Right renal pelvis (tissue), 4 donors: ENCODE results near the gene PEMT. TPM values are rescaled to one million over a fixed set of nuclear protein-coding genes. Genes with fewer than 3 reads are reported as not detected.

Experiments
- DNase-seq, 4 donors: peaks; one replicate each; pipeline ENCODE4 v3.0.0-alpha.2; 2013; ENCODE audit warnings: low read depth in 4 of 4, low spot score in 3 of 4, missing footprints in 1 of 4
- polyA plus RNA-seq, 4 donors: library from polyadenylated mRNA; unstranded; fragments of 120-200 nt; gene quantifications; one replicate each; pipeline ENCODE4 v1.2.1, GENCODE V29; 2013; ENCODE audit not compliant: insufficient read length in 4 of 4

The PEMT gene
- polyA plus RNA-seq, 4 donors: 30.5 to 38.0 (median 32.5) TPM

- DNase-seq: no peak
These were observed 14.2 kb upstream of the PEMT start for GRCh38 chr17:17605729-17606088.

GRCh38 chr17:17605083-17605728 lies 13.7 kb upstream of the PEMT start:
- DNase-seq: no peak

GRCh38 chr17:17603895-17604225 lies 12.4 kb upstream of the PEMT start:
- DNase-seq: no peak

- DNase-seq: no peak
These were observed 11.8 kb upstream of the PEMT start for GRCh38 chr17:17603178-17603894.

GRCh38 chr17:17599965-17600364 lies 8.5 kb upstream of the PEMT start:
- no peak for DNase-seq

GRCh38 chr17:17598003-17598402 lies 6.5 kb upstream of the PEMT start:
- DNase-seq: no peak

DNA sequence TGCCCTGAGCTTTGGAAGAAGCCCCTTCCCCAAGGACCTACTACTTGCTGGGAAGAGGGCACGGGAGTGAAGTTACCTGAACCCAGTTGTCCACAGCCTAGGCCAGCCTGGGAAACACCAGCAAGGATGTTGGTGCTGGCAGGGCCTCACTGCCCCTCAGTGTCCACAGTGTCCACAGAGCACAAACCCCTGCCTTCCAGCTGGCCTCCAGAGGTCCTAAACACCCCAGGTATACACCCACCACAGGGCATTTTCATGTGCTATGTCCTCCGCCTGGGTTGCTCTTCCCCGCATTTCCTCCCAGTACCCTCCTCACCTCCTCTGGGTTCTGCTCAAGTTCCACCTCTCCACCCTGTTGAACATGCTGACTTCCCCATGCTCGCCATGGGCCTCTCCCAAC lies 4.2 kb upstream of the PEMT start:
- DNase-seq: no peak

DNA sequence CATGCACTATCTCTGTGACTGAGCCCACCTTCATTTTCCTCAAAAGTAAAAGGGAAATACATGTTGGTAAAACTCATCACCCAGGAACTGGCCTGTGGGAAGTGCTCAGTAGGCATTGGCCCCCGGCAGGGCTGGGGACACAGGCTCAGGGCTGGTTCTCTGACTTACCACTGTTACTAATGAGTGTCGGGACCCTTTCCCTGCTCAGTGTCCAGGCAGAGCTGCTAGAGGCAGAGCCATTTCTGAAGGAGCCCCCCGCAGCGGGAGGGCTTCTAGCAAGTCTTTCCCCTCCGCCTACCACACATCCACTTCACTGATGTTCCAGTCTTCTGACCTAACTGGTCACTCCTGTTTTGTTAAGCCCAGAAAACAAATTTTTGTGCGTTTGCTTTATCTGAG lies 1.7 kb upstream of the PEMT start:
- no peak for DNase-seq

DNA sequence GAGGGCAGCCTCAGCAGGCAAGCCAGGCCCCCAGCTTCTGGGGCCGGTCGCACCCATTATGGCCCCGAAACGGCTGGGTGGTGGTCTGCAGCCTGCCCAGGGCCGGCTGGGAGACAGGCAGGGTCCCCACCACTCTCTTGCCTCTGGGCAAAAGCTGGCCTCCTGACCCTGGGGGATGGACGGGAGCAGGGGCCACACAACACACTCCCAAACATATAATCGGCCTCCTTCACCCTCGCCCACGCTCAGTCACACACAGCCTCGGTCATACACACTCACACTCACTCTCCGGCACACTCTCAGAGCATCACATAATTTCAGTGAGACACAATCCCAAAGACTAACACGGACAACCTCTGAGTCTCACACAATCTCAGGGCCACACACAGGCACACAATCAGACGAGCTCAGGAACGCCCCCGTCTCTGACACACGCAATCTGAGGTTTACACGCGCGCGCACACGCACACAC lies 589 bp downstream of the PEMT start:
- DNase-seq: no peak

- no peak for DNase-seq
These were observed 1.3 kb downstream of the PEMT start for GRCh38 chr17:17590141-17590751.

- DNase-seq: no peak
These were observed 3.7 kb downstream of the PEMT start for GRCh38 chr17:17587614-17588337.

DNA sequence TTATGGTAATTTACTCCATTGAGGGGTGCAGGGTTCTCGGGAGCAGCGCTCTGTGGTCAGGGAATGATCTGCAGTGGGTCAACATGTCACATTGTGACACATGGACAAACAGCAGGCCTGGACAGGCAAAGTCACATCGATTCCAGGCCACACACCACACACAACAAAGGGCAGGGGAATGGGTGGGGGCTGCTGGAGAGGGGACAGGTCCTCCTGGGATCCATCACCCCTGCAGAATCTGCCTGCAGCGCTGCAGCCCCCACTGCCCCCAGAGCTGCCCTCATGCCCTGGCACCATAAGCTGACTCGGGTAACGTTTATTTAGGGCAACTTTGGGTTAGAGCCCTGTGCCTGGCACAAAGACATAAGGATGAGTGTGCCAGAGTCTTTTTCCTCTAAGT lies 9.1 kb downstream of the PEMT start:
- no peak for DNase-seq

GRCh38 chr17:17581509-17581908 lies 10.0 kb downstream of the PEMT start:
- no peak for DNase-seq

GRCh38 chr17:17580662-17581470 lies 10.6 kb downstream of the PEMT start:
- no peak for DNase-seq

GRCh38 chr17:17579691-17580090 lies 11.8 kb downstream of the PEMT start:
- no peak for DNase-seq

- no peak for DNase-seq
These were observed 14.1 kb downstream of the PEMT start for GRCh38 chr17:17577373-17577772.

GRCh38 chr17:17576772-17577234 lies 14.7 kb downstream of the PEMT start:
- no peak for DNase-seq

DNA sequence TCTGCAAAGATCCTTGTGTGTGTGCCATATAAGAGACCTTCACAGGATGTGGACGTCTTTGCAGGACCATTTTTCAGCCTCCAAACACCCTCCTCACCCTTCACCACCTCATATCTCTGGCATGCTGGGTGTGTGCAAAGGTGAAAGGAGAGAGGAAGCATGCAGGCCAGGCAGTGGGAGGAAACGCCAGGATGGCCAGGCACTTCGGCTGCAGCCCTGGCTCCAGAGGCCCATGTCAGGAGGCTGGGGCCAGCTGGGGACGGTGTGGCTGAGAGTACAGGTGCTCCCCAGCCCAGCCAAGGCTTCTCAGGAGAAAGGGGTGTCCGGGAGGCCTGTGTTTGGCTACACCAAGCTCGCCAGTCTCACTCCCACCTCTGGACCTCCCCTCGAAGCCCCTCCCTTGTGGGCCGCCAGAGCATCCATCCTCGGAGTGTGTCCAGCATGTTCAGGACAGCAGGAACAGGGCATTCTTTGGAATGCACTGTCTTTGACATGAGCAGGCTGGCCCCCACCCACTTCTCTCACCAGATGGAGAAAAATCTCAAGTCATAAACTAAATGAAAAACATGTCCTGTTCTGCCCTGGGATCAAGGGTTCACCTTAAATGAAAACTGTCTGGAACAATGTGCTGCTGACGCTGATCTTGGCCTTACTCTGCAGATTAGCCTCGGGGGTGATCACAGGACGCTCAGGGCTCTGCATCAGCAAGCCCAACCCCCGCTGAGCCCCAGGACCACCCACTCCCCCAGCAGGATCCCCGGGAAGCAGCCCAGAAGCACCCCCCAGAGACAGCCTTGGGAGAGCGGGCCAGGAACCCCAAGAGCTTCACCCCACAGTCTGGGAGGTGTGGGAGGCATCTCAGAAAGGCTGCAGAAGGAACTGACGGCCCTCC lies 15.9 kb downstream of the PEMT start:
- no peak for DNase-seq

GRCh38 chr17:17573912-17574311 lies 17.6 kb downstream of the PEMT start:
- no peak for DNase-seq
